Measurements from ENCODE around the gene ADCY2.

ADCY2 gene

GRCh38 chr5:7784683-7785380, 388.9 kb downstream of the ADCY2 start:
- DNase-seq (ENCODE audit: low spot score) = no peak

GRCh38 chr5:7787770-7788169, 391.8 kb downstream of the ADCY2 start:
- DNase-seq (ENCODE audit: low spot score) = no peak

GRCh38 chr5:7789567-7789966, 393.6 kb downstream of the ADCY2 start:
- DNase-seq (ENCODE audit: low spot score) = no peak

GRCh38 chr5:7793895-7794294, 398.0 kb downstream of the ADCY2 start:
- no peak for DNase-seq (ENCODE audit: low spot score)

GRCh38 chr5:7794311-7794710, 398.4 kb downstream of the ADCY2 start:
- peak; percentile 36 for DNase-seq (ENCODE audit: low spot score)

- no peak for DNase-seq (ENCODE audit: low spot score)
Observed at GRCh38 chr5:7794823-7795222, 398.9 kb downstream of the ADCY2 start.

- no peak for DNase-seq (ENCODE audit: low spot score)
Observed at GRCh38 chr5:7795306-7795705, 399.4 kb downstream of the ADCY2 start.

GRCh38 chr5:7801891-7802614, 406.1 kb downstream of the ADCY2 start:
- DNase-seq (ENCODE audit: low spot score) = no peak

- DNase-seq (ENCODE audit: low spot score) = no peak
Observed at GRCh38 chr5:7802855-7803254, 406.9 kb downstream of the ADCY2 start.

GRCh38 chr5:7803937-7804336, 408.0 kb downstream of the ADCY2 start:
- no peak for DNase-seq (ENCODE audit: low spot score)

GRCh38 chr5:7805379-7805778, 409.4 kb downstream of the ADCY2 start:
- DNase-seq (ENCODE audit: low spot score) = no peak

- DNase-seq (ENCODE audit: low spot score) = no peak
Observed at GRCh38 chr5:7808998-7809397, 413.1 kb downstream of the ADCY2 start.

GRCh38 chr5:7811715-7812114, 415.8 kb downstream of the ADCY2 start:
- no peak for DNase-seq (ENCODE audit: low spot score)

- DNase-seq (ENCODE audit: low spot score) = no peak
Observed at GRCh38 chr5:7813007-7813406, 417.1 kb downstream of the ADCY2 start.

- no peak for DNase-seq (ENCODE audit: low spot score)
Observed at GRCh38 chr5:7813576-7813975, 417.6 kb downstream of the ADCY2 start.

- DNase-seq (ENCODE audit: low spot score) = no peak
Observed at GRCh38 chr5:7814816-7815215, 418.9 kb downstream of the ADCY2 start.

GRCh38 chr5:7815892-7816534, 420.1 kb downstream of the ADCY2 start:
- DNase-seq (ENCODE audit: low spot score) = peak; percentile 69

- DNase-seq (ENCODE audit: low spot score) = no peak
Observed at GRCh38 chr5:7816535-7816901, 420.6 kb downstream of the ADCY2 start.

- no peak for DNase-seq (ENCODE audit: low spot score)
Observed at GRCh38 chr5:7822449-7822848, 426.5 kb downstream of the ADCY2 start.

GRCh38 chr5:7823594-7823993, 427.7 kb downstream of the ADCY2 start:
- DNase-seq (ENCODE audit: low spot score) = no peak

- no peak for DNase-seq (ENCODE audit: low spot score)
Observed at GRCh38 chr5:7824995-7825394, 429.1 kb downstream of the ADCY2 start.

- no peak for DNase-seq (ENCODE audit: low spot score)
Observed at GRCh38 chr5:7825630-7826029, 429.7 kb downstream of the ADCY2 start.

- no peak for DNase-seq (ENCODE audit: low spot score)
Observed at GRCh38 chr5:7827610-7828009, 431.7 kb downstream of the ADCY2 start.
